Smooth muscle cell (in vitro differentiated cells): ENCODE measurements around the gene FAM149A. TPM values are rescaled to one million over a fixed set of nuclear protein-coding genes. Genes with fewer than 3 reads are reported as not detected.

Experiments
- DNase-seq: peaks from one replicate; lab custom pipeline; 2025; ENCODE audit not compliant: unreplicated experiment; lab: John Stamatoyannopoulos, UW
- H2AFZ ChIP-seq: fragments of 200-600 bp; sonication (generic); 2 replicates; pipeline ENCODE4 v1.6.0; 2016; ENCODE audit warnings: antibody characterized with exemption, low read depth, mild to moderate bottlenecking
- H3F3A ChIP-seq: fragments of 200-600 bp; sonication (generic); 2 replicates; pipeline ENCODE4 v1.6.0; 2017; ENCODE audit warnings: antibody characterized with exemption, low read depth
- H3K27ac ChIP-seq: fragments of 200-600 bp; sonication (generic); 2 replicates; pipeline ENCODE4 v1.5.1; 2016; ENCODE audit warnings: low read depth, mild to moderate bottlenecking
- H3K27me3 ChIP-seq: fragments of 200-600 bp; sonication (generic); 2 replicates; pipeline ENCODE4 v1.6.1; 2016; ENCODE audit warnings: low read depth, mild to moderate bottlenecking
- H3K36me3 ChIP-seq: fragments of 200-600 bp; sonication (generic); 2 replicates; pipeline ENCODE4 v1.5.1; 2016; ENCODE audit warnings: low read depth
- H3K4me1 ChIP-seq: fragments of 200-600 bp; sonication (generic); 2 replicates; pipeline ENCODE4 v1.5.1; 2016; ENCODE audit warnings: low read depth
- H3K4me2 ChIP-seq: fragments of 200-600 bp; sonication (generic); 2 replicates; pipeline ENCODE4 v1.6.0; 2016; ENCODE audit warnings: mild to moderate bottlenecking
- H3K4me3 ChIP-seq: fragments of 200-600 bp; sonication (generic); 2 replicates; pipeline ENCODE4 v1.5.1; 2016; ENCODE audit warnings: mild to moderate bottlenecking
- H3K79me2 ChIP-seq: fragments of 200-600 bp; sonication (generic); 2 replicates; pipeline ENCODE4 v1.6.0; 2016; ENCODE audit warnings: low read depth, mild to moderate bottlenecking
- H3K9ac ChIP-seq: fragments of 200-600 bp; sonication (generic); 2 replicates; pipeline ENCODE4 v1.6.0; 2016; ENCODE audit warnings: low read depth
- H3K9me3 ChIP-seq: fragments of 200-600 bp; sonication (generic); replicated peaks from 2 replicates; pipeline ENCODE4 v1.5.1; 2016; ENCODE audit warnings: low read depth
- H4K20me1 ChIP-seq: fragments of 200-600 bp; sonication (generic); 2 replicates; pipeline ENCODE4 v1.6.0; 2016; ENCODE audit warnings: low read depth
- WGBS: methylation state at CpG from one replicate; pipeline ENCODE4 v1.1.7; 2016; ENCODE audit warnings: low lambda C conversion rate; 5-methylcytosine and 5-hydroxymethylcytosine counted together
- polyA plus RNA-seq: library from polyadenylated mRNA; unstranded; fragments of >200 nt; fragmentation: Nextera tagmentation; extraction: Ambion mirVana; gene quantifications from 2 replicates; pipeline ENCODE4 v1.2.1, GENCODE V29; 2016
- total RNA-seq: library from RNA; depleted of rRNA; stranded (reverse); fragments of >200 nt; gene quantifications from 2 replicates; pipeline ENCODE4 v1.2.3, GENCODE V29; 2014
- TF ChIP-seq, protein P1 (sequence below): fragments of 200-600 bp; sonication (generic); IDR thresholded peaks from 2 replicates; pipeline ENCODE4 v1.5.1; 2017; ENCODE audit warnings: borderline replicate concordance, mild to moderate bottlenecking, antibody characterized with exemption; ENCODE audit not compliant: insufficient read depth, poor library complexity, severe bottlenecking

Gene FAM149A
- total and polyA plus RNA-seq, 2 experiments from 2014 or later: 0.55 to 5.8 TPM

DNA sequence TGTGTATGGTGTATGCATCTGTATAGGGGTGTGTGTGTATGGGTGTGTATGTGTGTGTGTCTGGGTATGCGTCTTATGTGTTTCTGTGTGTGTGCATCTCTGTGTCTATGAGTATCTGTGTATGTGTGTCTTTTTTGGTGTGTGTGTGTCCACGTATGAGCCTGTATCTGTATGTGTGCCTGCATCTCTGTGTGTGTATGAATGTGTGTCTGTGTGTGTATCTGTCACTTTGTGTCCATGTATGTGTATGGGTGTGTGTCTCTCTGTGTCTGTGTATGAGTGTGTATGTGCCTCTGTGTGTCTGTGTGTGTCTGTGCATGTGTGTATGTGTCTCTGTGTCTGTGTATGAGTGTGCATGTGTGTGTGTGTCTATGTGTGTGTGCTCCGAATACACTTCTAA lies 24.3 kb downstream of the FAM149A start:
- DNase-seq: no peak
- 94% methylated on average over 3 of the region's 3 CpGs for WGBS
- Histone ChIP-seq H3F3A (no peaks in the 10 kb centered on the region), H4K20me1 (no peaks in the 10 kb centered on the region), H3K4me2 (no peak overlapping the region), H3K9ac (no peak overlapping the region), H3K9me3 (no peaks in the 10 kb centered on the region), H3K36me3 (no peaks in the 10 kb centered on the region), H2AFZ (no peak overlapping the region), H3K27ac (no peak overlapping the region), H3K27me3 (no peaks in the 10 kb centered on the region), H3K79me2 (no peaks in the 10 kb centered on the region), H3K4me3 (no peak overlapping the region), H3K4me1 (peaks cover 16% of the 10 kb centered on the region)
- TF ChIP-seq, protein P1, sequence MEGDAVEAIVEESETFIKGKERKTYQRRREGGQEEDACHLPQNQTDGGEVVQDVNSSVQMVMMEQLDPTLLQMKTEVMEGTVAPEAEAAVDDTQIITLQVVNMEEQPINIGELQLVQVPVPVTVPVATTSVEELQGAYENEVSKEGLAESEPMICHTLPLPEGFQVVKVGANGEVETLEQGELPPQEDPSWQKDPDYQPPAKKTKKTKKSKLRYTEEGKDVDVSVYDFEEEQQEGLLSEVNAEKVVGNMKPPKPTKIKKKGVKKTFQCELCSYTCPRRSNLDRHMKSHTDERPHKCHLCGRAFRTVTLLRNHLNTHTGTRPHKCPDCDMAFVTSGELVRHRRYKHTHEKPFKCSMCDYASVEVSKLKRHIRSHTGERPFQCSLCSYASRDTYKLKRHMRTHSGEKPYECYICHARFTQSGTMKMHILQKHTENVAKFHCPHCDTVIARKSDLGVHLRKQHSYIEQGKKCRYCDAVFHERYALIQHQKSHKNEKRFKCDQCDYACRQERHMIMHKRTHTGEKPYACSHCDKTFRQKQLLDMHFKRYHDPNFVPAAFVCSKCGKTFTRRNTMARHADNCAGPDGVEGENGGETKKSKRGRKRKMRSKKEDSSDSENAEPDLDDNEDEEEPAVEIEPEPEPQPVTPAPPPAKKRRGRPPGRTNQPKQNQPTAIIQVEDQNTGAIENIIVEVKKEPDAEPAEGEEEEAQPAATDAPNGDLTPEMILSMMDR: no peak

DNA sequence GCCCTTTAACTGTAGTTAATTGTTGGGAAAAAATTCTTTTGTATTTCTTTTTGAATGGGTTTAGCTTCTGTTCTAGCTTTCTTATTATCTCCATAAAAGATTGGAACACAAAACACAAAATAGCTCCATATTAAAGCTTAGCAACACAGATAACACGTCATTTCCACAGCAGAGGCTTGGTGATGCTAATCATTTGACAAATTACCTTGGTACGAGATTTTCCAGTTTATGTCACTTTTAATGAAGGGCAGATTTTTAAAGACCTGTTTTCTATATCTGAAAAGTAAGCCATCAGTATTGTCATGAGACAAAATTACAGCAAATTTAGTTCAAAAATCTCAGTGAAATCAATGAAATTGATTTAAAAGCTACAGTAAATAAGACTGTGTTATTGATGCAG lies 27.4 kb downstream of the FAM149A start:
- 82% methylated on average over 2 of the region's 2 CpGs for WGBS
- Histone ChIP-seq H3F3A (no peaks in the 10 kb centered on the region), H4K20me1 (no peaks in the 10 kb centered on the region), H3K4me3 (no peak overlapping the region), H3K9ac (no peak overlapping the region), H3K27me3 (no peaks in the 10 kb centered on the region), H3K4me2 (no peak overlapping the region), H3K27ac (no peak overlapping the region), H3K79me2 (no peaks in the 10 kb centered on the region), H3K9me3 (no peaks in the 10 kb centered on the region), H3K4me1 (peaks cover 16% of the 10 kb centered on the region), H3K36me3 (no peaks in the 10 kb centered on the region), H2AFZ (no peak overlapping the region)
- TF ChIP-seq, protein P1: no peak
- no peak for DNase-seq

DNA sequence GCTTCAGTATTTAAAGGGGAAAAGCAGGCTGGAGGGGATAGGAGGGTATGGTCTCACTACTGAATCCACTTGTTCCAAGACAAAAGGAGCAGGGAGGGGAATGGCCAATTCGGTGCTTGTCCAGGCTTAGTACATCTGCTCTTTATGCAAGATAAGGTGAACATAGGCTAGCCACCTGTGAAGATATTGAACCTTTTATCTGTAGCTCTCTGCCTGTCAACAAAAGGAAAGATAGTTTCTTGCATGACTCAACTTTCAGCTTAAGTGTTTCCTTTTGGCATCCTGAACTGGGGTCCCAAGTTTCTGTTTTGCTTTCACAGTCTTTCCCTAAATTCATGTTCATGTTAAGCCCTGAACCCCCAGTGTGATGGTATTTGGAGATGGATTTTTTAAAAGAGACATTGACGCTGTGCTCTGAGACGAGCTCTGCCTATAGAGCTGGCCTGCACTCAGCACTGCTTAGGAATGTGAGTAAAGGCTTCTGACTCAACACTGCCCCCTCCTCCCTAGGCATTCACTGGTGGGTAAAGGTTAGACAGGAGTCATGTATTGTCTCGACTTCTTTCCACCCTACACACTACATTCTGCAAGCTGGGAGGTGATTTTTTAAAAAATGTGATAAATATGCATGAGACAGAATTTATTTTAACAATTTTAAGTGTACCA lies 28.2 kb downstream of the FAM149A start:
- Histone ChIP-seq H3K4me1 (peaks cover 16% of the 10 kb centered on the region), H3K27ac (no peak overlapping the region), H3F3A (no peaks in the 10 kb centered on the region), H3K9ac (no peak overlapping the region), H3K4me2 (peak overlapping the region; percentile 67), H4K20me1 (no peaks in the 10 kb centered on the region), H3K79me2 (no peaks in the 10 kb centered on the region), H3K27me3 (no peaks in the 10 kb centered on the region), H2AFZ (peak overlapping the region; percentile 69), H3K36me3 (no peaks in the 10 kb centered on the region), H3K9me3 (no peaks in the 10 kb centered on the region), H3K4me3 (peak overlapping the region; percentile 13)
- no peak for DNase-seq
- WGBS: 18% methylated on average over 4 of the region's 4 CpGs
- TF ChIP-seq, protein P1: peak; percentile 26

DNA sequence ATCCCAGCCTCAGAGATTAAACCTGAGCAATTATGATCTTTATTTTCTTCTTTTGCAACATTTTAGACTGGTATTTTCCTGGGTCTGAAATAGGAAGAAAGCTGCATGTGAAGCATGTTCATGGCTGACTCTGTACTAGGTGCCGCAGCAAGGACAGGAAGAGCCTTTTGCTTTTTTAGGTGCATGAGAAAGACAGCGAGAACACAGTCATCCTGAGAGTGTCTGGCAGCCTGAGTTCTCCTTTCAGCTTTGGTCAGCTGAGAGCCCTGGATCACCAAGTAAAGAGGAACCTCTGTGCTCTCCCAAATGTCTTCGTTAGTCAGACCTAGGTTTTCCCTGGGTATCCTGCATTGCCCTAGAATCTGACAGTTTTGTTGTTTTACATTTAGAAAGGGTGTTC lies 29.8 kb downstream of the FAM149A start:
- TF ChIP-seq, protein P1: no peak
- Histone ChIP-seq H3K9me3 (no peaks in the 10 kb centered on the region), H3K79me2 (no peaks in the 10 kb centered on the region), H3K27me3 (no peaks in the 10 kb centered on the region), H3K36me3 (no peaks in the 10 kb centered on the region), H4K20me1 (no peaks in the 10 kb centered on the region), H3K9ac (no peak overlapping the region), H3K27ac (no peak overlapping the region), H3K4me1 (peaks cover 16% of the 10 kb centered on the region), H3F3A (no peaks in the 10 kb centered on the region), H3K4me3 (no peak overlapping the region), H2AFZ (no peak overlapping the region), H3K4me2 (no peak overlapping the region)
- 90% methylated on average over 3 of the region's 3 CpGs for WGBS
- no peak for DNase-seq
